Trophoblast cell (in vitro differentiated cells and primary cell): ENCODE results near the gene ACVR1B.
A peak's percentile ranks its signal among the peaks of the same experiment; 100 is the strongest.

Source experiments
- DNase-seq, 2 donors: peaks; one replicate each; pipeline ENCODE4 v3.0.0-alpha.2; 2016
- H2AFZ ChIP-seq: 2 replicates; pipeline ENCODE4 v1.6.1; 2013; ENCODE audit warnings: low read length, moderate library complexity, mild to moderate bottlenecking; ENCODE audit not compliant: insufficient read depth, poor library complexity
- H2AK5ac ChIP-seq: 2 replicates; pipeline ENCODE4 v1.6.1; 2013; ENCODE audit warnings: mild to moderate bottlenecking, low read length
- H2BK120ac ChIP-seq: 2 replicates; pipeline ENCODE4 v1.6.1; 2013; ENCODE audit warnings: low read length, mild to moderate bottlenecking, moderate library complexity; ENCODE audit not compliant: insufficient read depth, poor library complexity
- H2BK12ac ChIP-seq: 2 replicates; pipeline ENCODE4 v1.6.1; 2013; ENCODE audit warnings: mild to moderate bottlenecking, low read length, moderate library complexity
- H2BK5ac ChIP-seq: 2 replicates; pipeline ENCODE4 v1.6.1; 2013; ENCODE audit warnings: low read length, low read depth, moderate library complexity, mild to moderate bottlenecking; ENCODE audit not compliant: poor library complexity
- H3K14ac ChIP-seq: 2 replicates; pipeline ENCODE4 v1.6.1; 2013; ENCODE audit warnings: mild to moderate bottlenecking, low read length
- H3K18ac ChIP-seq: 2 replicates; pipeline ENCODE4 v1.6.1; 2013; ENCODE audit warnings: mild to moderate bottlenecking, low read length
- H3K23ac ChIP-seq: 2 replicates; pipeline ENCODE4 v1.6.1; 2013; ENCODE audit warnings: low read length
- H3K27ac ChIP-seq: 2 replicates; pipeline ENCODE4 v1.5.1; 2013; ENCODE audit warnings: low read depth, mild to moderate bottlenecking, inconsistent platforms, low read length, moderate library complexity
- H3K27me3 ChIP-seq: 2 replicates; pipeline ENCODE4 v1.6.1; 2013; ENCODE audit warnings: inconsistent platforms, mild to moderate bottlenecking, low read length, moderate library complexity; ENCODE audit not compliant: insufficient read depth
- H3K36me3 ChIP-seq, 2 experiments: 1 replicate in 1 of 2; 2 replicates in 1 of 2; pipeline ENCODE4 v1.6.1; 2013; ENCODE audit warnings: low read length in 2 of 2, mild to moderate bottlenecking in 2 of 2, moderate library complexity in 1 of 2; ENCODE audit not compliant: insufficient read depth in 2 of 2, control insufficient read depth in 1 of 2
- H3K4ac ChIP-seq: 2 replicates; pipeline ENCODE4 v1.6.1; 2013; ENCODE audit warnings: low read depth, mild to moderate bottlenecking, low read length, moderate library complexity
- H3K4me1 ChIP-seq, 2 experiments: 1 replicate in 1 of 2; 2 replicates in 1 of 2; pipeline ENCODE4 v1.6.1; 2013; ENCODE audit warnings: low read length in 2 of 2, mild to moderate bottlenecking in 2 of 2, moderate library complexity in 1 of 2; ENCODE audit not compliant: insufficient read depth in 2 of 2, control insufficient read depth in 1 of 2
- H3K4me2 ChIP-seq: 2 replicates; pipeline ENCODE4 v1.6.1; 2013; ENCODE audit warnings: inconsistent platforms, mild to moderate bottlenecking, low read length, moderate library complexity
- H3K4me3 ChIP-seq: 2 replicates; pipeline ENCODE4 v1.5.1; 2013; ENCODE audit warnings: mild to moderate bottlenecking, low read depth, low read length, inconsistent platforms
- H3K79me1 ChIP-seq: one replicate; pipeline ENCODE4 v1.6.1; 2013; ENCODE audit warnings: low read length
- H3K79me2 ChIP-seq: 2 replicates; pipeline ENCODE4 v1.6.1; 2013; ENCODE audit warnings: low read length, mild to moderate bottlenecking; ENCODE audit not compliant: control insufficient read depth, insufficient read depth, poor library complexity
- H3K9ac ChIP-seq: 2 replicates; pipeline ENCODE4 v1.6.1; 2013; ENCODE audit warnings: mild to moderate bottlenecking, low read length
- H3K9me3 ChIP-seq: 2 replicates; pipeline ENCODE4 v1.6.1; 2013; ENCODE audit warnings: low read depth, mild to moderate bottlenecking, control low read depth, inconsistent platforms, low read length; ENCODE audit not compliant: insufficient read depth
- H4K12ac ChIP-seq: 2 replicates; pipeline ENCODE4 v1.6.1; 2013; ENCODE audit warnings: low read depth, mild to moderate bottlenecking, low read length, moderate library complexity
- H4K8ac ChIP-seq: 2 replicates; pipeline ENCODE4 v1.6.1; 2013; ENCODE audit warnings: low read depth, mild to moderate bottlenecking, low read length, moderate library complexity
- H4K91ac ChIP-seq: one replicate; pipeline ENCODE4 v1.6.1; 2013; ENCODE audit warnings: low read depth, mild to moderate bottlenecking, low read length, moderate library complexity
- WGBS: extraction: QIAGEN DNeasy Blood & Tissue Kit; methylation state at CpG from one replicate; pipeline ENCODE4 v1.1.7; 2013; ENCODE audit warnings: missing lambda C conversion rate; ENCODE audit not compliant: insufficient read length, insufficient coverage; ENCODE audit errors: extremely low coverage; 5-methylcytosine and 5-hydroxymethylcytosine counted together

The ACVR1B gene

GRCh38 chr12:52024845-52025230, 73.3 kb downstream of the ACVR1B start:
- Histone ChIP-seq H4K8ac (no peak overlapping the region), H4K91ac (no peak overlapping the region), H3K18ac (no peak overlapping the region), H3K4me1 (peaks cover 7 to 18% of the 10 kb centered on the region in 2 experiments), H3K27me3 (peaks cover 5% of the 10 kb centered on the region), H2BK120ac (no peak overlapping the region), H3K36me3 (no peaks in the 10 kb centered on the region), H3K79me2 (no peaks in the 10 kb centered on the region), H3K4me2 (no peak overlapping the region), H3K9me3 (no peaks in the 10 kb centered on the region), H2BK5ac (no peak overlapping the region), H3K4ac (no peak overlapping the region), H3K27ac (no peak overlapping the region), H2BK12ac (no peak overlapping the region), H4K12ac (no peak overlapping the region), H3K23ac (no peak overlapping the region), H3K9ac (no peak overlapping the region), H2AK5ac (no peak overlapping the region), H2AFZ (no peak overlapping the region), H3K4me3 (no peak overlapping the region), H3K79me1 (no peaks in the 10 kb centered on the region), H3K14ac (no peak overlapping the region)
- no CpG with 5 or more reads among the region's 15 CpGs for WGBS
- DNase-seq: peak in 1 of 2 donors; percentile 13

- no peak overlapping the region for H4K91ac ChIP-seq
- H4K8ac ChIP-seq: no peak overlapping the region
- no peak overlapping the region for H3K4ac ChIP-seq
- no peak overlapping the region for H2AFZ ChIP-seq
- no peak overlapping the region for H2BK12ac ChIP-seq
- H3K18ac ChIP-seq: no peak overlapping the region
- H3K79me2 ChIP-seq: no peaks in the 10 kb centered on the region
- H3K4me2 ChIP-seq: no peak overlapping the region
- no peak overlapping the region for H2BK120ac ChIP-seq
- H3K9ac ChIP-seq: no peak overlapping the region
- no peak overlapping the region for H3K23ac ChIP-seq
- no peak for DNase-seq
- H3K36me3 ChIP-seq: no peaks in the 10 kb centered on the region
- no peak overlapping the region for H4K12ac ChIP-seq
- peaks cover 5% of the 10 kb centered on the region for H3K27me3 ChIP-seq
- no peaks in the 10 kb centered on the region for H3K79me1 ChIP-seq
- H3K9me3 ChIP-seq: no peaks in the 10 kb centered on the region
- WGBS: no CpG with 5 or more reads among the region's 5 CpGs
- H3K14ac ChIP-seq: no peak overlapping the region
- no peak overlapping the region for H2BK5ac ChIP-seq
- H3K4me1 ChIP-seq: peaks cover 7 to 16% of the 10 kb centered on the region in 2 experiments
- H3K27ac ChIP-seq: no peak overlapping the region
- H2AK5ac ChIP-seq: no peak overlapping the region
- H3K4me3 ChIP-seq: no peak overlapping the region
Measured at GRCh38 chr12:52026263-52026662, 74.8 kb downstream of the ACVR1B start.

DNA sequence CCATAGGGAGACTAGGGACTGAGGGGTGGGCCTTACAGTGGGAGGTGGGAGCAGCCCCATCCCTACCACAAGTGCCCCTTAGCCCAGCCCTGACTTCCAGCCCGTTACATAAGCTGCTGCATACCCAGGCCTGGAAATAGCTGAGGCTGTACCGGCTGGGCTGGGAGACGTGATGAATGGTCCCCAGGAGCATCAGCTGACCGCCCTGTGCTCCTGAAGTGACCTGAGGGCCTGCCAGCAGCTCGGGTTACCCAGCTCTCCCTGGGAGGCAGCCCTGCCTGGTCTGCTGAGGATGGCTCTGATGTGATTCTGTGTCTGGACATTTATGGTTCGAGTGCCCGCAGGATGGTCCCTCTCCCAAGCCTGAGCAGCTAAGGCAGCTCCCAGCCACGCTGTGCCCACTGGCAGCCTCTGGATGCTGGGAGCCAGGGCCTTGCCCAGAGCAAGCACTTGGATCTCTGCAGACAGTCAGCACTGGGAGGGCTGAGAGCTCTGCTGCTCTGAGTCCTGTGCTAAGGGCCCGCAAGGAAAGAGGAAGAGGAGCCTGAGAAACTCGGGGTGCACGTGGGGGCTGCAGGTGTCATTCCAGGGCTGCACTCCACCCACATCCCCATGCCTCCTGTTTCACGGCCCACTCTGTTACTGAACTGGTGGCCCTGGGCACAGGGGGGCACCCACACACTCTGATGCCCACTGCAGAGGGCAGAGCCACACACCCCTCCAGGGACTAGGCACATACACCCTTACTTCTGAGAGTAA, 75.8 kb downstream of the ACVR1B start:
- H3K36me3 ChIP-seq: no peaks in the 10 kb centered on the region
- no peak overlapping the region for H2AFZ ChIP-seq
- no peak overlapping the region for H3K4ac ChIP-seq
- H3K27ac ChIP-seq: no peak overlapping the region
- no peak overlapping the region for H4K8ac ChIP-seq
- no peak overlapping the region for H2BK12ac ChIP-seq
- no peak overlapping the region for H2BK120ac ChIP-seq
- no peak overlapping the region for H3K9ac ChIP-seq
- H3K4me2 ChIP-seq: no peak overlapping the region
- no peak overlapping the region for H3K14ac ChIP-seq
- peaks cover 5% of the 10 kb centered on the region for H3K27me3 ChIP-seq
- DNase-seq: no peak
- no peak overlapping the region for H4K12ac ChIP-seq
- H3K79me2 ChIP-seq: no peaks in the 10 kb centered on the region
- no peaks in the 10 kb centered on the region for H3K79me1 ChIP-seq
- H2BK5ac ChIP-seq: no peak overlapping the region
- H3K18ac ChIP-seq: no peak overlapping the region
- H3K9me3 ChIP-seq: no peaks in the 10 kb centered on the region
- no peak overlapping the region for H3K23ac ChIP-seq
- H2AK5ac ChIP-seq: peak overlapping the region; percentile 50
- no CpG with 5 or more reads among the region's 12 CpGs for WGBS
- peaks cover 7 to 16% of the 10 kb centered on the region in 2 experiments for H3K4me1 ChIP-seq
- H3K4me3 ChIP-seq: no peak overlapping the region
- no peak overlapping the region for H4K91ac ChIP-seq

- no peak overlapping the region for H2BK5ac ChIP-seq
- H2AFZ ChIP-seq: no peak overlapping the region
- H3K9ac ChIP-seq: no peak overlapping the region
- H3K79me1 ChIP-seq: peaks cover 6% of the 10 kb centered on the region
- no peak overlapping the region for H2AK5ac ChIP-seq
- no peak overlapping the region for H3K23ac ChIP-seq
- peaks cover 7 to 13% of the 10 kb centered on the region in 2 experiments for H3K4me1 ChIP-seq
- no peak overlapping the region for H3K4me3 ChIP-seq
- H4K12ac ChIP-seq: no peak overlapping the region
- WGBS: no CpG with 5 or more reads among the region's 4 CpGs
- H3K9me3 ChIP-seq: no peaks in the 10 kb centered on the region
- no peak overlapping the region for H3K4ac ChIP-seq
- DNase-seq: no peak
- no peak overlapping the region for H3K18ac ChIP-seq
- H3K27me3 ChIP-seq: no peaks in the 10 kb centered on the region
- H4K8ac ChIP-seq: no peak overlapping the region
- H4K91ac ChIP-seq: no peak overlapping the region
- H2BK12ac ChIP-seq: no peak overlapping the region
- no peaks in the 10 kb centered on the region for H3K36me3 ChIP-seq
- H3K27ac ChIP-seq: no peak overlapping the region
- peaks cover 2% of the 10 kb centered on the region for H3K79me2 ChIP-seq
- no peak overlapping the region for H3K4me2 ChIP-seq
- H2BK120ac ChIP-seq: no peak overlapping the region
- no peak overlapping the region for H3K14ac ChIP-seq
Measured at GRCh38 chr12:52029685-52030084, 78.2 kb downstream of the ACVR1B start.
